ENCODE data around the gene SLC22A5. TPM values are rescaled to one million over a fixed set of nuclear protein-coding genes. Genes with fewer than 3 reads are reported as not detected.

The SLC22A5 gene
- total and polyA plus RNA-seq, 12 donors: 10.3 to 36.8 (median 13.8) TPM

- Histone ChIP-seq H3K27ac (peak overlapping the region in 9 of 10 donors; percentile 72 to 100 (median 86)), H3K36me3 (peaks cover 0 to 39% (median 0%) of the 10 kb centered on the region in 9 donors), H3K9me3 (no peaks in the 10 kb centered on the region), H3K27me3 (no peaks in the 10 kb centered on the region), H3K4me3 (peak overlapping the region in 3 of 10 donors; percentile 4 to 10 (median 8)), H3K4me1 (peaks cover 45 to 100% (median 94%) of the 10 kb centered on the region in 9 donors)
- TF ChIP-seq CTCF (IDR thresholded peaks at IDR 0.05): no peak
- DNase-seq: no peak
- peak in 7 of 8 donors; percentile 19 to 53 (median 38) for ATAC-seq
- WGBS, 2 donors: 31 to 46% methylated on average over 7 of the region's 7 CpGs
- intact Hi-C loops (cut with DNase I): loop anchor here in 5 of 10 donors (2.0 to 5.0 kb wide), 3 partner anchors 47 to 70 kb away; partner anchors contain the start of gene IRF1 (in 2 of the 5)
Measured at GRCh38 chr5:132420706-132421272, 51.3 kb downstream of the SLC22A5 start.

DNA sequence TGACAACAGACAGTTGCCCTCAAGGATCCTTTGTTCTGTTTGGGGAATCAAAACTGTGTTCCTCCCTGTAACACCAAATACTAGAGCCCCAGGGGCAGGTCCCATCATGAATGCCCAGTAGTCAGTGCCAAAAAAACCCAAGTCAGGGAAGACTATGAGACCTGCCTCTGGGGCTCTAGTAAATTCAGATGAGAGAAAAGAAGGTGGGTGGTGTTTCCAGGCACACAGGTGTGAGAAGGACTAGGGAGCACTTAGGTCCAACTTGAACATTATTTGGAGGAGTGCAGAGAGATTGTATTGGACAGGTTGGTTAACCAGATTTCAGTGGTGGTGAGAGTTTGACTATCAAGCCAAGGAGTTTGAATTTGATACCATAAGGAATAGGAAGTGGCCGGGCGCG is 52.0 kb downstream of the SLC22A5 start:
- Histone ChIP-seq H3K27me3 (no peaks in the 10 kb centered on the region), H3K36me3 (peaks cover 0 to 39% (median 0%) of the 10 kb centered on the region in 9 donors), H3K4me3 (peak overlapping the region in 3 of 10 donors; percentile 5 to 10 (median 8)), H3K27ac (peak overlapping the region in 9 of 10 donors; percentile 72 to 100 (median 86)), H3K9me3 (no peaks in the 10 kb centered on the region), H3K4me1 (peaks cover 52 to 100% (median 98%) of the 10 kb centered on the region in 9 donors)
- ATAC-seq: no peak
- intact Hi-C loops (cut with DNase I): loop anchor here in 5 of 10 donors (2.0 to 5.0 kb wide), 3 partner anchors 46 to 69 kb away; partner anchors contain the start of gene IRF1 (in 2 of the 5)
- TF ChIP-seq CTCF (IDR thresholded peaks at IDR 0.05): no peak
- no peak for DNase-seq
- 91 to 93% methylated on average over 3 of the region's 3 CpGs for WGBS, 2 donors

- peaks cover 0 to 39% (median 0%) of the 10 kb centered on the region in 9 donors for H3K36me3 ChIP-seq
- intact Hi-C loops (cut with DNase I): loop anchor here in 3 of 10 donors (5.0 kb wide), 2 partner anchors 44 to 64 kb away; no protein-coding TSS in a partner anchor
- H3K27me3 ChIP-seq: no peaks in the 10 kb centered on the region
- DNase-seq (peak; percentile 51 to 78), ATAC-seq (peak; percentile 60 to 80 (median 70))
- WGBS, 2 donors: 27 to 41% methylated on average over 5 of the region's 5 CpGs
- no peak for TF ChIP-seq CTCF (IDR thresholded peaks at IDR 0.05)
- no peaks in the 10 kb centered on the region for H3K9me3 ChIP-seq
- H3K4me3 ChIP-seq: no peak overlapping the region
- H3K4me1 ChIP-seq: peaks cover 59 to 100% (median 98%) of the 10 kb centered on the region in 9 donors
- H3K27ac ChIP-seq: peak overlapping the region; percentile 17 to 100 (median 83)
Measured at GRCh38 chr5:132422720-132423437, 53.4 kb downstream of the SLC22A5 start.

DNA sequence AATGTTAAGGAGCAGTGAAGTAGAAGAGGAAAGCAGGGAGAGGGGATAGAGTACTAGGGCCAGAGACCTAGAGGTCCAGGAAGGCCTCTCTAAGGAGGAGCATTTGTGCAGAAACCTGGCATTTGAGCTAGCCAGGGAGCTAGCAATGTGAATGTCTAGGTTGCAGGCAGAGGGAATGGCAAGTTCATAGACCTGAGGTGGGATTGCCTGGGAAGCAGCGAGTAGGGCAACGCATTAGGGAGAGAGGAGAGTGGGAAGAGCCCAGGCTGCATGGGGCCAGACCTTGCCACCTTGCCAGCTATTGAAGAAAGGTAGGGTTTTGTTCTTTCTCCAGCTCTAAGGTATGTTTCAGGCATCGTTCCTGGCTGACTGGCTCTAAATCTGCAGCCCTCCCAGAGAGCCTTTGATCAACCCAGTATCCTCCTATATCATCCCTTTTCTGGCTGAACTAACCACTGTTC is 54.0 kb downstream of the SLC22A5 start:
- Histone ChIP-seq H3K36me3 (peaks cover 0 to 36% (median 0%) of the 10 kb centered on the region in 9 donors), H3K27me3 (no peaks in the 10 kb centered on the region), H3K9me3 (no peaks in the 10 kb centered on the region), H3K27ac (peak overlapping the region; percentile 17 to 100 (median 83)), H3K4me1 (peaks cover 63 to 100% (median 100%) of the 10 kb centered on the region in 9 donors), H3K4me3 (no peak overlapping the region)
- intact Hi-C loops (cut with DNase I): loop anchor here in 3 of 10 donors (5.0 kb wide), 2 partner anchors 44 to 64 kb away; no protein-coding TSS in a partner anchor
- WGBS, 2 donors: 73 to 76% methylated on average over 3 of the region's 3 CpGs
- ATAC-seq: no peak
- TF ChIP-seq CTCF (IDR thresholded peaks at IDR 0.05): no peak
- no peak for DNase-seq

Measured in heart right ventricle (tissue), 16 donors.